ENCODE data around the gene KCNAB2.
"Not testable (repeated sequence)": the region's sequence is repeated elsewhere in the genome, so short reads cannot be mapped to it uniquely, and the experiment has no call there.

Gene KCNAB2

DNA sequence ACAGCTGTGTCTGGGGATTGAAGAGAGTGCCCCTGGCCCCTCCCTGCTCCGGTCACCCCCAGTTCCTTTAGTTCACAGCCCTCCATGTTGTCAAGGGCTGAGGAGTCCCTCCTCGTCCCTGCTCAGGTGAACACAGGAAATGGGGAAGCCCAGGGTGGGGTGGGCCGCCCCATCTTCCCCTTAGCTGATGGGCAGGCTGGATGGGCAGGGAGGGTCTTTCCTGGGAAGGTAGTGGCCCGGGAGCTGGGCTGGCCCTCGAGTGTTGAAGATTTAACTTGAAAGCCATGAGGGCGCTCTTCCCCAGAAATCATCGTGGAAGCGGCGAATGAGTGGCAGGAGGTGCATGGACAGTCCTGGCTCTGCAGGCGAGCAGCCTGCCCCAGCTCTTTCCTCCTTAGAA, 35.1 kb upstream of the KCNAB2 start:
- no peak for DNase-seq

DNA sequence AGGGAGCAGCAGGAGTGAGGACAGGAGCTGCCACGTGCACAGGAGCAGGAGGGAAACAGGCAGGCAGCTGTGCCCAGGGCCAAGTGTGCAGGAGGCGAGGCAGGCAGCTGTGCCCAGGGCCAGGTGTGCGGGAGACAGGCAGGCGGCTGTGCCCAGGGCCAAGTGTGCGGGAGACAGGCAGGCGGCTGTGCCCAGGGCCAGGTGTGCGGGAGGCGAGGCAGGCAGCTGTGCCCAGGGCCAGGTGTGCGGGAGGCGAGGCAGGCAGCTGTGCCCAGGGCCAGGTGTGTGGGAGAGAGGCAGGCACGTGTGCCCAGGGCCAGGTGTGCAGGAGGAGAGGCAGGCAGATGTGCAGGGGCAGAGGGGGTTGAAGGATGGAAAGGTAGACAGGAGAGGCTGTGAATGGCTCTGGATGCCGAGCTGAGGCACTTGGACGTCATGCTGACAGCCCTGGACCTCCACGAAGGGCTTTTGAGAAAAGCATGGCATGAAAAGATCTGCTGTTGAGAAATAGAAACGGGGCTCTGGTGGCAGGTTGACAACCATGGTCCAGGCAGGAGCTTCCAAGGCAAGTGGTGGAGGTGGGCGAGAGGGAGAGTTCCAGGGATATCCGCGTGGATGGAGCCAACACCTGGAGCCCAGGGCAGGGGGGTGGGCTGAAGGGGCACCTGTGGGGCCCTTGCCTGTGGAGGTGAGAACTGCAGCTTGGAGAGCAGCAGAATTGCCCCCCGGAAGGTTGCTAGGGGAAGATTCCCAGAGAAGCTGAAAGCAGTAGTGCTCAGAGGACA, 34.3 kb upstream of the KCNAB2 start:
- no peak for DNase-seq

DNA sequence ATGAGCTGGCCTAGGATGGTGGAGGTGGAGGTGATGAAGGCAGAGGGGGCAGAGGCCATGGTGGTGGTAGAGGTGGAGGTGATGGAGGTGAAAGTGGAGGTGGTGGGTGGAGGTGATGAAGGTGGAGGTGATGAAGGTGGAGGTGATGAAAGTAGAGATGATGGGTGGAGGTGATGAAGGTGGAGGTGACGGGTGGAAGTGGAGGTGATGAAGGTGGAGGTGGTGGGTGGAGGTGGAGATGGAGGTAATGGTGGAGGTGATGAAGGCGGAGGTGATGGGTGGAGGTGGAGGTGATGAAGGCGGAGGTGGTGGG, 33.8 kb upstream of the KCNAB2 start:
- no peak for DNase-seq

DNA sequence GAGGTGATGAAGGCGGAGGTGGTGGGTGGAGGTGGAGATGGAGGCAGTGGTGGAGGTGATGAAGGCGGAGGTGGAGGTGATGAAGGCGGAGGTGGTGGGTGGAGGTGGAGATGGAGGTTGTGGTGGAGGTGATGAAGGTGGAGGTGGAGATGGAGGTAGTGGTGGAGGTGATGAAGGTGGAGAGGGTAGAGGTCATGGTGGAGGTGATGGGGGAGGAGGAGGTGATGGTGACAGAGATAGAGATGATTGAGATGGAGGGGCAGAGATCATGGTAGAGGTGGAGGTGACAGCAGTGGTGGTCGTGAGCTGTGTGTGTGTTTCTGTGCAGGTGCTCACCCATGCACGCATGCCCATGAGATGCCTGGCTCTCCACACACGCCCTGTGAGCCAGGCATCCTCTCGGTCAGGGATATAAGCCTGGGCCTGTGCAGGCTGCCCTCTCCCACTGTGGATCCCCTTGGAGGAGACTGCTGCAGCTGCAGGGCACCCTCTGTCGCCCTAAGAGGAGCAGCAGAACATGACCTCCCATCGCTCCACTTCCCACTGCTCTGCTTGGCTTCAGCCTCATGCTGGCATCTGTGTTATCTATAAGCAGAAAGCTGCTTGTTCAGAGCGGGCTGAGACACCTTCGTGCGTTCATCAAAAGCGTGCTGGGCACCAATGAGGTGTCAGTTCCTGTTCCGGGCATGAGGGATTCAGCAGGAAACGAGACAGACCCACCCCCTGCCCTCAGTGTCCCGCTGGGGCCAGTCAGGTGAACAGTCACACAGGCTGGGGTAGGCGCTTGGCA, 33.0 kb upstream of the KCNAB2 start:
- no peak for DNase-seq

DNA sequence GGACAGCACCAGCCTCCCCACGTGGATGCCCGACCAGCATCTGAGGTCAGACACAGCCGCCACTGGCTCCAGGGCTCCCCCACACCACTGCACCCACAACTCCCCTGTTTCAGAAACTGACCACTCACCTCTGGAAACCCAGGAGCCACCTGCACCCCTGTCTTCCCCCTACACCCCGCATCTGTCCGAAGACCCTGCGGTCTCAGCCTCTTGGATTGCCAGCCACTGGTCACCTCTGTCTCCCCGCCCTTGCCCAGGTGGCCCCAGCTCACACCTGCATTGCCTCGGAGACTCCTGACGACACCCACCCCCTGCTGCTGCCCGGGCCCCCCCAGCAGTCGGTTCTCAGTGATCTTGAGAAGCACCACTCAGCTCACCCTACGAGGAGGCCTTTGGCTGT, 32.2 kb upstream of the KCNAB2 start:
- DNase-seq: no peak

DNA sequence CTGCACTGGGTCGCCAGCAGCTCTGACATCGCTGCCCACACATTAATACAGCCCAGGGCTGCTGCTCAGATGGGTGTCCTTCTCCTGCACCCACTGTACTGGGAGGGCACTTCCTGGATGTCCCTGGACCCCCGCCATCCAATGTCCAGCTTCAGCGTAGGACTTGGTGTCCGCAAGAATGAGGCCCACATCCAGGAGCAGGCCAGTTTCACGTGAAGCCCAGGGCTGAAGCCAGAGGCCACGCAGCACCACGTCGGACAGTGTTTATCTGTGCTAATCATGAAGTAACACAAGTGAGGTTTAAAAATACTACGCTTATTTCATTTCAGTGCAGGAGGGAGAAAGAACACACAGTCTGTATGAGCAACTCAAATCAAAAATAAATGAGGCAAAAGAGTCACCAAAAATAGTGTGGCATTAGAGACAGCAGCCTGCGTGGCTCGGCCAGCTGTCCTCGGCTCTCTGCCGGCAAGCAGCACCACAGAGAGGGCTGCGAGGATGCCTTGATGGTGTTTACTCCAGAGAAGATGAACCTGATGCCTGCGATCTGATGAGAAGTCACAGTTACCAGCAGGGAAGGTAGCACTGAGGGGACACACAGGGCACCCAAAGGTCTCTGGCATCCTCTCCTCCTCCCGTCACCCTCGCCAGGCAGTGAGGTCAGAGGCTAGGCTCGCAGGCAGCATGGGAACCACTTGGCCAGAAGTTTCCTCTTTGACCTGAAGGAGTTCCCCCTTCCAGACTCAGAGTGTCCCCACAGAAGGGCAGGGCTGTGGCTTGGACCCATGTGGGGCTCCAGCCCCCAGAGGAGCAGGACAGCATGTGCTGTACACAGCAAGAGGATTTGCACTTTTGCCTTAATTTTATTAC, 31.3 kb upstream of the KCNAB2 start:
- no peak for DNase-seq

DNA sequence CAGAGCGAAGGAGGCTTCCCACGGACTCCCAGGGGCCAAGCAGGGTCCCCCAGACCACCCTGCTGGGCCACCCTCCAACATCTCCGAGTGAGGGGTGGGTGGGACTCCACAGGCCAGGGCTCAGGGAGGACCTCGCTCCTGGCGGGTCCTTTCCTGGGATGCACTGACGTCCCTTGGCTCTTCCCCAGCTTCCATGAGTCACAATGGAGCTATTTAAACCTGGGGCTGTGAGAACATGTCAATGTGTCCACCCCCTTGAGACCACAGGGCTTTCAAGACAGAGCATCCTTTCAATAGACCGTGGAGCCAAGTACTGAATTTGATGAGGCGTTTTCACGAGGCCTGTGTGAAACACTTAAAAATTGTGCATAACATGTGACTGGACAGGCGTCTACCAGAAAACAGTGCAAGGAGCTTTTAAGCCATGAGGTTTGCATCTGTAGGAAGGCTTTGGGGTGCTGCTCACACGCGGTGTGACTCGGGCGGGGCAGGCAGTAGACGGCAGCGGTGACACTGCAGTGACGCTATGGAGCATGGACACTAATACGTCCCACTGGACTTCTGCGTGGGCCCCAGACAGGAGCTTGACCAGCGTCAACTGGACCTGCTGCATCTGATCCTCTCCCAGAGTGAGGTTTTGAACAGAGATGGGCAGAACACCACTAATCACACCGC, 29.4 kb upstream of the KCNAB2 start:
- peak; percentile 62 for DNase-seq

DNA sequence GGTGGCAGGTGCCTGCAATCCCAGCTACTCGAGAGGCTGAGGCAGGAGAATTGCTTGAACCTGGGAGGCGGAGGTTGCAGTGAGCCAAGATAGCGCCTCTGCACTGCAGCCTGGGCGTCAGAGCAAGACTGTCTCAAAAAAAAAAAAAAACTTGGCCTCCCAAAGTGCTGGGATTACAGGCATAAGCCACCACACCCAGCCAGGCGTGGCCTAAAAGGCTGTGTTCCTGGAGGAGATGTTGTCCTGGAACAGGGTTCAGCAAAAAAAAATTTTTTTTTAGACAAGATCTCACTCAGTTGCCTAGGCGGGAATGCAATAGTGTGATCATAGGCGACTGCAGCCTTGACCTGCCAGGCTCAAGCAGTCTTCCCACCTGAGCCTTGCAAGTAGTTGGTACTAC, 28.0 kb upstream of the KCNAB2 start:
- not testable (repeated sequence) for DNase-seq

DNA sequence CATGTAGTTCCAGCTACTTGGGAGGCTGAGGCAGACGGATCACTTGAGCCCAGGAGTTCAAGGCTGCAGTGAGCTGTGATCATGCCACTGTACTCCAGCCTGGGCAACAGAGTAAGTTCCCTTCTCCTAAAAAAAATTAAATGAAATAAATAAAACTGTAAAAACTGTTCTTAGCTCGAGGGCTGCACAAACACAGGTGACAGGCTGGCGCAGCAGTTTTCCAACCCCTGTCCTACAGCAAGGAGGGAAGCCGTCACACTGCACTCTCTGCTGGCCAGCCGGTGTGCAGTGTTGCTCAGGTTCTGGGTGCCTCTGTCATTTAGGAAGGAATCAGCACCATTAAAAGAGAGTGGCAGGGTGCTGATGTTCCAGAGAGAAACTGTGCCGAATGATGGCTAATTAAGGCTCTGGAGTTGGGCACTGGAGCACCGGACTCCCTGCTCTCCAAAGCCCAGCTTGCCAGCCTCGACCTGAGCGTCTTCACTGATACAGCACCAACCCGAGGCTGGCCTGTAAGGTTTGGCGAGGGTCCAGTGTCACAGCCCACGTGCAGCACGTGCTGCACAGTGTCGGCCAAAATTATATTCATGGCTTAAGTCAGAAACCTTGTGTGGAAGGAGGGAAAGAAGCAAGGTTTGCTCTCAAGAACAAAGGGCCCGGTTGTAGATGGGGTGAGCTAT, 26.4 kb upstream of the KCNAB2 start:
- no peak for DNase-seq

DNA sequence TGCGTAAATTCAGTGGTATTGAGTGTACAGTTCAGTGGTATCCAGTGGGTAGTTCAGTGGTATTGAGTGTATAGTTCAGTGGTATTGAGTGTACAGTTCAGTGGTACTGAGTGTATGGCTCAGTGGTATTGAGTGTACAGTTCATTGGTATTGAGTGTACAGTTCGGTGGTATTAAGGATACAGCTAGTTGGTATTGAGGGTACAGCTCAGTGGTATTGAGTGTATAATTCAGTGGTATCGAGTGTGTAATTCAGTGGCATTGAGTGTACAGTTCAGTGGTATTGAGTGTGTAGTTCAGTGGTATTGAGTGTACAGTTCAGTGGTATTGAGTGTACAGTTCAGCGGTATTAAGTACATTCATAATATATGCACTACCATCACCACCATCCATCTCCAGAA, 23.5 kb upstream of the KCNAB2 start:
- DNase-seq: no peak

DNA sequence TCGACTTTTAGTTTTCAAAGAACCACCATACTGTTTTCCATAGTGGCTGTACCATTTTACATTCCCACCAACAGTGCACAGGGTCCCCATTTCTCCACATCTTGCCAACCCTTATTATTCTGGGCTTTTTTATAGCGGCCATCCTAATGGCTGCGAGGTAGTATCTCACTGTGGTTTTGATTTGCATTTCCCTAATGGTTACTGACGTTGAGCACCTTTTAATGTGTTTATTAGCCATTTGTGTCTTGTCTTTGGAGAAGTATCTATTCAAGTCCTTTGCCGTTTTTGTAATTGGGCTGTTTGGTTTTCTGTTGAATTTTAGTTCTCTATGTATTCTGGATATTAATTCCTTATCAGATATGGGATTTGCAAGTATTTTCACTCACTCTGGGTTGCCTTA, 22.3 kb upstream of the KCNAB2 start:
- DNase-seq: no peak

DNA sequence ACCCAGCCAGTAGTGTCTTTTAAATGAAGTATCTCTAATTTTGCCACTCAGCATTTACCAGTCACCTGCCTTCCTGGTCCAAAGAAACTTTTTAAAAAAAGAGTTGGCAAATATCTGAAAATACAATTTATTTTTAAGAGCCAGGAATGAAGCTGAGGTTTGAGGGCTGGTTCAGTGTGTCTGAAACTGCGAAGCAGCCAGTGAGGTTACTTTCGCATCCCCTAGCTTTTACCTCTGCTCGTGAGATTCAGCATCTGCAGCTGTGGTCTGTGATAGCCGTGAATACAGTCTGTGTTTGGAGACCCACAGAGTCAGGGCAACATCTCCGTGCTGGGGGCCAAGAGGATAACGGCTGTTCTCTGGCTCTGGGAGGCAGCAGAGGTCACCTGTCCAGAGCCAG, 21.3 kb upstream of the KCNAB2 start:
- no peak for DNase-seq

DNA sequence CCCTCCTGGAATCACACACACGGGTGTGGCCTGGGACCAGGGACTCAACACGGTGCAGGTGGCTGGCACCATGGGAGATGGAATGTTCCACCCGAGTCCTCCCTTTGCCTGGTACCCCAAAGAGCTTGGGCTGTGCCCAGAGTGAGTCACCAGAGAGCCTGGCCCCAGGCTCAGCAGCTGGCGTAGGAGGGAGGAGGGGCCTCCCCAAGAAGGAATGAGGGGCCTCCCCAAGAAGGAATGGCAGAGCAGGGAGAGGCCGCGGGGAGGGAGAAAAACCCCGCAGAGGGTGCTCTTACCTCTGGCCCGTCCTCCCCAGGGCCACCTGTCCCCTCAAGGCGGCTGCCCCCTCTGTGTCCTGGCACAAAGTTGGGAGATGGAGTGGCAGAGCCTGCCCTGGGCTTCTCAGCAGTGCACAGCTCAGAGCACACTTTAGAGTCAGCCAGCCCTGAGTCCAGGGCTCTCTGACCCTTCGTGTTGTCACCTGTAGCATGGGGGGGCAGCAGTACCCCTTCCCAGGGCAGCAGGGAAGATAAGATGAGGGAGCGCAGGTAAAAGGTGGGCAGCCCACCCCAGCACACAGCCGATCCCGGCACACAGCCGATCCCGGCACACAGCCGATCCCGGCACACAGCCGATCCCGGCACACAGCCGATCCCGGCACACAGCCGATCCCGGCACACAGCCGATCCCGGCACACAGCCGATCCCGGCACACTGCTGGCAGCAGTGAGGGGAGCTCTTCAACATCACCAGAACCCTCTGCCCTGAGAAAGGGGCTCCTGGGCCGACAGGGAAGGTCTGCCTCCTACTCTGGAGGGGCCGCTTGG, 20.2 kb upstream of the KCNAB2 start:
- DNase-seq: no peak

DNA sequence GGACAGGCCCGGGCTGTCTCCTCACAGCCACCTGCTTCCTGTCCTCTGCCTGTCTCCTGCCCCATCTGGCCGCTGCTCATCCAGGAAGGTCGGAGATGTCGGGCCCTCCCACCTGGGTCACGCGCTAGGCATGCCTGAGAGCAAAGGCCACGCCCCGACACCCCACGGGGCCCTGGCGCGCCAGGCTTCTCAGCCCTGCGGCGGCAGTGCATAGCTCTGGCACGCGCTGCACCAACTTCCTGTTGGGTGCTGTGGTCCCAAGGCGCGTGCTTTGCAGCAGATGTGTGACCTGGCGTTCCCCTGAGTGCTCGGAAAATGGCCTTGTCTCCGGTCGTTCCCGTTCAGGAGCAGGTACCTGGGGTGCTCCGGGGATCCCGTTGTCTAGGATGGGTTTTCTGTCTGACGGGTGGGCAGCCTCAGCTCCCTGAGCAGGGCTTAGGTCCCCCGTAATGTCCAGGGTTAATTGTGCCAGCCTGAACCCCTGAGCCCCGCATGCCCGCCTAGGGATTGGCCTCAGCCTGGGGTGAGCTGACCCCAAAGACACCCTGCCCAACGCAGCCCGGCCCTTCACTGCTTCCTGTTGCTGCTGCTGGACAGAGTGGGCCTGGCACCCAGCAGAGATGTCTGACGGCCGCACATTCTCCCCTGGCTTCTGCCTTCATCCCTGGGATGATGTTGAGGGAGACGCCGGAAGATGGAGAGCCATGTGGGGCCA, 19.4 kb upstream of the KCNAB2 start:
- peak; percentile 49 for DNase-seq

DNA sequence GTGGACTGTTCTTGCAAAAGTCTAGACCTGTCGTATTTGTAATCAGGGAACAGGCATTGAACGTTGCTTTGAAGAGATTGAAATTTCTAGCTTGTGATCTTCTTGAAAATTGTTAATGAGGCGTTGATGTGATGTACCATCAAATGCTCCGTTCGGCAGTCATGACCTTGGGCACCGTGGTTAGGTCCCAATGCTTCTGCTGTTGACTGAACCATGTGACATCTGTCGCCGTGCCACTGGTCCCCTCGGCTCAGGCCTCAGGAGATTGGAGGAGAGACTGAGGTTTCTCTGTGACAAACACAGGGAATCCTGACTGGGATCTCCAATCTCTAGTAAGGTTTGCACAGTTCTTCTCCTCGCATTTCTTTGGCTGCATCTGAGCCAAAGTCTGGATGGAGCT, 18.1 kb upstream of the KCNAB2 start:
- DNase-seq: no peak

DNA sequence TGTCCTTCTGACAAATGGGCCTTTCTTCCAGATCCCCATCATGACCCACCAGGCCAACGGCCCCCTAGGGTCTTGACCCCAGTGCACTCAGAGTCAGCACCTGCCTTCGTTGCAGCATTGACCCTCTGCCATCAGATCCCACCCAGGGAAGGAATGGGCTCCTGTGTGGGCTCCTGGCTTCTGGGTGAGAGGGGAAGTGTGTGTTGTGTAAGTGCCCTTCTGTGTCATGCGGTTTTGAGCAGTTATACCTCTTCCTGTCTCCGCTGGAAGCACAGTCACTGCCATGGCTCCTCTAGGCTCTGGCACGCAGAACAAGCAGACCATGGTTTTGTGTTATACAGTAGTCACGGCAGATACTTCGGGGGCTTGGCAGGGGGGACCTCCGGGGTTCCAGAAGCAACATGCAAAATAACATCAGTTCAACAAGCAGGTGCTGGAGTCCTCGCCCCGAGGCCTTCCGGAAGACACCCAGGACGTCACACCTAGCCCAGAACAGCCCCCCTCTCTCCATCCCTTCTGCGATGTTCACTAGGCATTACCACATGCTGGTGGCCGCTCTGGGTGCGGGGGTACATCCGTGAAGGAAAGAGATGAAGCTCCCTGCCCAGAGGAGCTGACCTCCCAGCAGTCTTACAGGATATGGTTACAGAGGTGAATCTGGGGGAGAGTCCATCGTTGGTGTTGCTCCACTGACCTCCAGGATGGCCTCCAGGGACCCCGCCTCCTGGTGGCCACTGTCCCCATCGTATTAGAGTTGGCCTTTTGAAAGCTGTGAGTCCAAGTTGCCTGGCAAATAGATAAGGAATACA, 17.4 kb upstream of the KCNAB2 start:
- no peak for DNase-seq

DNA sequence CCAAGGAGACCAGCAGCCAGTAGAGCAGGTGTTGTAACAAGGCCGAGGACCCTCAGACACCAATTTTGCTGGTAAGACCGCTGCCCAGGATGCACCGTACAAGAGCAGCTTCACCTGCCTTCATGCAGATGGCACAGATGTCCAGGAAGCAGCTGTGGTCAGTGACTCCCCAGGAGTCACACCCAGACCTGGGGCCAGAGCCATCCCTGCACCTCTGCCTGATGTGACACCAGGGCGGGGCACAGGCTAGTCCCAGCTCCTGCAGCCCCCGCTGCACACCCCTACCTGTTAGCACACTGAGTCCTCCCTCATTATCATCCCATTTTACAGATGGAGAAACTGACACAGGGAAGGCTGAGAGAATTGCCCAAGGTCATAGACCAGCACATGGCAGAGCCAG, 16.3 kb upstream of the KCNAB2 start:
- no peak for DNase-seq

DNA sequence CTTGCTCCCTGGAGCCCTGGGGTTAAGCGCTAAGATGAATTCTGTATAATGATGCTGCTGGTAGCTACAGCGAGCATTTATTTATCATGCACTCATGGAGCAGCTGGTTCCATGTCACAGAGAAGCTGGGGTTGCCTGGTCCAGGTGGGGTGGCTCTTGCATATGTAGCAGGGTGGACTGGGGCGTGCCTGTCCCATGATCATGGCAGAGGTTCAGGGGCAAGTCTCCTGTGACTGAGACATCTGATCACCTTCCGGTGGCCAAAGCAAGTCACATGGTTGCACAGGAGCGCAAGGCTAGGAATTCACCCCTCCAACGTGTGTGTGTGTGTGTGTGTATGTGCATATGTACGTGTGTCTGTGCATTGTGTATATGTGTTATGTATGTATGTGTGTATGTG, 15.6 kb upstream of the KCNAB2 start:
- DNase-seq: no peak

DNA sequence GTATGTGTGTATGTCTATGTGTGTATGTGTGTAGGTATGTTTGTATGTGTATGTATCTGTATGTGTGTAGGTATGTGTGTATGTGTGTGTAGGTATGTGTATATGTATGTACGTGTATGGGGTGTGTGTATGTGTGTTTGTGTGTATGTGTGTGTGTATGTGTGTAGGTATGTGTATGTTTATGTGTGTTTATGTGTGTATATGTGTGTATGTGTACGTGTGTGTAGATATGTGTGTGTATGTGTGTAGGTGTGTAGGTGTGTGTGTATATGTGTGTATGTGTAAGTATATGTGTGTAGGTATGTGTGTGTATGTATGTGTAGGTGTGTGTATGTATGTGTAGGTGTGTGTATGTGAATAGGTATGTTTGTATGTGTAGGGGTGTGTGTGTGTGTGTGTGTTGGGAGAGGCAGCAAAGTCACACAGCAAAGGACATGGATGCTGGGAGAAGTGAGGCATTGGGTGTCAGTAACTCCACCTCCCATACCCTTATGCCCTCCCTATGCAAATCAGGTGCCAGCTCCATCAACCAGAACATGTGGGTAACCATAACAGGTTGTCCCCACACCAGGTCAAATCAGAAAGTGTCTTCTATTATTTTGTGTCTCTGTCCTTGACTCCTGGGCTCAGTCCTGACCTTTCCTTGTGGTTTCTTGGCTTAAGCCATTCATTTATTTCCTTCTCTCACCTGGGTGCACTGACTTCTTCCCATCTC, 15.0 kb upstream of the KCNAB2 start:
- no peak for DNase-seq

Data from fibroblast of skin of abdomen (primary cell).